Measurements from ENCODE around the gene NFRKB.
A peak's percentile ranks its signal among the peaks of the same experiment; 100 is the strongest.
"Not testable (repeated sequence)": the region's sequence is repeated elsewhere in the genome, so short reads cannot be mapped to it uniquely, and the experiment has no call there.

Gene NFRKB

GRCh38 chr11:129894278-129895125 lies 876 bp downstream of the NFRKB start:
- DNase-seq (ENCODE audit: low read depth) = no peak

GRCh38 chr11:129888451-129888850 lies 6.9 kb downstream of the NFRKB start:
- no peak for DNase-seq (ENCODE audit: low read depth)

GRCh38 chr11:129885381-129885780 lies 10.0 kb downstream of the NFRKB start:
- no peak for DNase-seq (ENCODE audit: low read depth)

- no peak for DNase-seq (ENCODE audit: low read depth)
Observed at GRCh38 chr11:129884581-129884980, 10.8 kb downstream of the NFRKB start.

GRCh38 chr11:129881570-129882170 lies 13.7 kb downstream of the NFRKB start:
- DNase-seq (ENCODE audit: low read depth) = peak; percentile 32

GRCh38 chr11:129880311-129880710 lies 15.1 kb downstream of the NFRKB start:
- no peak for DNase-seq (ENCODE audit: low read depth)

GRCh38 chr11:129871914-129872313 lies 23.5 kb downstream of the NFRKB start:
- no peak for DNase-seq (ENCODE audit: low read depth)

GRCh38 chr11:129868626-129869025 lies 26.8 kb downstream of the NFRKB start:
- not testable (repeated sequence) for DNase-seq (ENCODE audit: low read depth)

GRCh38 chr11:129866311-129866710 lies 29.1 kb downstream of the NFRKB start:
- DNase-seq (ENCODE audit: low read depth) = no peak

- no peak for DNase-seq (ENCODE audit: low read depth)
Observed at GRCh38 chr11:129865701-129866100, 29.7 kb downstream of the NFRKB start.

- DNase-seq (ENCODE audit: low read depth) = no peak
Observed at GRCh38 chr11:129864811-129865210, 30.6 kb downstream of the NFRKB start.

GRCh38 chr11:129861702-129862522 lies 33.5 kb downstream of the NFRKB start:
- DNase-seq (ENCODE audit: low read depth) = no peak

GRCh38 chr11:129856036-129856435 lies 39.3 kb downstream of the NFRKB start:
- DNase-seq (ENCODE audit: low read depth) = no peak

GRCh38 chr11:129855086-129855485 lies 40.3 kb downstream of the NFRKB start:
- no peak for DNase-seq (ENCODE audit: low read depth)

GRCh38 chr11:129854232-129854805 lies 41.1 kb downstream of the NFRKB start:
- no peak for DNase-seq (ENCODE audit: low read depth)

- DNase-seq (ENCODE audit: low read depth) = peak; percentile 61
Observed at GRCh38 chr11:129853518-129854231, 41.7 kb downstream of the NFRKB start.

GRCh38 chr11:129852125-129852740 lies 43.1 kb downstream of the NFRKB start:
- DNase-seq (ENCODE audit: low read depth) = no peak

GRCh38 chr11:129849447-129850130 lies 45.8 kb downstream of the NFRKB start:
- DNase-seq (ENCODE audit: low read depth) = no peak

GRCh38 chr11:129847361-129847760 lies 48.0 kb downstream of the NFRKB start:
- DNase-seq (ENCODE audit: low read depth) = not testable (repeated sequence)

- DNase-seq (ENCODE audit: low read depth) = no peak
Observed at GRCh38 chr11:129846508-129847335, 48.7 kb downstream of the NFRKB start.

Measured in activated T-cell treated with anti-CD3 and anti-CD28 coated beads for 1 hour (primary cell).